Stimulated activated CD4-positive, alpha-beta T cell treated with anti-CD3 and anti-CD28 coated beads, Interleukin-1b, Interleukin-23, amount 100 ng/mL, for 4 hours (primary cell): Measurements from ENCODE around the gene CCL18.
"Not testable (repeated sequence)": the region's sequence is repeated elsewhere in the genome, so short reads cannot be mapped to it uniquely, and the experiment has no call there.

Source experiments
- DNase-seq, 2 donors: peaks; one replicate each; pipeline ENCODE4 v3.0.0-alpha.2; 2020; ENCODE audit warnings: low read depth in 2 of 2

Gene CCL18, protein sequence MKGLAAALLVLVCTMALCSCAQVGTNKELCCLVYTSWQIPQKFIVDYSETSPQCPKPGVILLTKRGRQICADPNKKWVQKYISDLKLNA

DNA sequence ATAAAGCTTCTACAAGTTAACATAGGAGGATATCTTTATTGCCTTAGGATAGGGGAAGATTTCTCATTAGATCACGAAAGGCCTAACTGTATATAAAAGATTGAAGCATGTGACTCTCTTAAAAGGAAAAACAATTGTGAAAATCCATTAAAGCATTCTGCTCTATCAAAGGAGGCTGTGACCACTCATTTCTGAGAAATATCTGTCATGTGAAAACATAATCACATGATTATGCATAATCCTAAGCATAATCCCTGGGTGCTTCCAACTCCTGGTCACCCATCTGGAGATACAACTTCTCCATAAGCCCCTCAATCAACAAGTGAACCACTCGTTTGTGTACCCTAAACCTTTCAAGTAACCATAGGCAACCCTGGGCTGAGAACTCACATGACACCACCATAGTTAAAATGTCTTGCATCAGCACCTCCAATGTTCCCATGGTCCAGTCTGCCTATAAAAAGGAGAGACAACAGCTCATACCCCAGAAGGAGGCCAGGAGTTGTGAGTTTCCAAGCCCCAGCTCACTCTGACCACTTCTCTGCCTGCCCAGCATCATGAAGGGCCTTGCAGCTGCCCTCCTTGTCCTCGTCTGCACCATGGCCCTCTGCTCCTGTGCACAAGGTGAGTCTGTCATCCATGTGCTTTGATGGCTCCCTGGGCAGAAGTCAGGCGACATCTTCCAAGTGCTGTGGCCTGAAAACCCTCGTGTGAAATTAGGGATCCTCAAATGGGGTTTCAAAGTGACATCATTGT, at the start of gene CCL18:
TSS of gene CCL18 (plus strand) at position 487 of the 756 bp plus-strand sequence. CDS start at position 558, 71 bp downstream.
- no peak for DNase-seq

DNA sequence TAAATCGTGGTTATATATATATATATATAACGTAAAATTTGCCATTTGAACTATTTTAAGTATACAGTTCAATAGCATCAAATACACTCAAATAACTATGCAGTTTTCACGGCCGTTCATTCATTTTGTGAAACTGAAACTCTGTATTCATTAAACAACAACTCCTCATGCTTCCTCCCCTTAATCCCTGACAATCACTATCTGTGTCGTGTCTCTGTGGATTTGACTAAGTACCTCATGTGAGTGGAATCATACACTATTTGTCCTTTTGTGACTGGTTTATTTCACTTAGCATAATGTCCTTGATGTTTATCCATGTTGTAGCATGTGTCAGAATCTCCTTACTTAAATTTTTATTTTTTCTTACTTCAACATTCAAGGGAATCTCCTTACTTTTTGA, 49.1 kb upstream of the CCL18 start:
- DNase-seq, result no peak

DNA sequence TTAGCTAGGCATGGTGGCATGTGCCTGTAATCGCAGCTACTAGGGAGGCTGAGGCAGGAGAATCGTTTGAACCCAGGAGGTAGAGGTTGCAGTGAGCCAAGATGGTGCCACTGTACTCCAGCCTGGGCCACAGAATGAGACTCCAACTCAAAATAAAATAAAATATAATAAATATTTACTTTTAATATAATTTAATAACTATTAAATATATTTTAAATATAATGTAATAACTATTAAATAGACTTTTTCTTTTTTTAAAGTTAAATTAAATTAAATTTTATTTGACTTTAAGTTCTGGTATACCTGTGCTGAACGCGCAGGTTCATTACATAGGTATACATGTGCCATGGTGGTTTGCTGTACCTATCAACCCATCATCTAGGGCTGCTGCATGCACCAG, 48.2 kb upstream of the CCL18 start:
- not testable (repeated sequence) for DNase-seq

- no peak for DNase-seq
Observed at GRCh38 chr17:36016555-36016954, 47.5 kb upstream of the CCL18 start.

DNA sequence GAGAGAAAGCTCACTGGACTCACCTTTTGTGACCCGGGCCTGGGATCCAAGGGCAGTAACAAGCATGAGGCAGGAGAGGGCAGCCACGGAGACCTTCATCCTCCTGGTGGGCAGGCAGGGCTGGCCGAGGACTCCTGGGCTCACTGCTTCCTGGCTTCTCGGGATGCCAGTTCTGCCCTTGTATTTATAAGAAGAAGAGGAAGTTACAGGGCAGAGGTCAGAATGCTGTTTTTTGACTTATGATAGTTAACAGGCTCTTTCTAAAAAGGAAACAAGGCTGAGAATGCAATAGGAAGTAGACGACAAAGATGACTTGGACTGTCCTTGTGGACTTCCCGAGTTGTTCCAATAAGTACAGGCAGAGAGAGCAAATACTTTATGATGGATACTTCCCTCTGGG, 46.3 kb upstream of the CCL18 start, which contains the start of gene CCL23:
TSS of gene CCL23 (minus strand) at position 174 of the 400 bp plus-strand sequence. CDS start at position 99, 75 bp downstream.
- DNase-seq, result no peak

- no peak for DNase-seq
Observed at GRCh38 chr17:36019423-36019822, 44.6 kb upstream of the CCL18 start.

- DNase-seq, result no peak
Observed at GRCh38 chr17:36024106-36024869, 39.8 kb upstream of the CCL18 start.

DNA sequence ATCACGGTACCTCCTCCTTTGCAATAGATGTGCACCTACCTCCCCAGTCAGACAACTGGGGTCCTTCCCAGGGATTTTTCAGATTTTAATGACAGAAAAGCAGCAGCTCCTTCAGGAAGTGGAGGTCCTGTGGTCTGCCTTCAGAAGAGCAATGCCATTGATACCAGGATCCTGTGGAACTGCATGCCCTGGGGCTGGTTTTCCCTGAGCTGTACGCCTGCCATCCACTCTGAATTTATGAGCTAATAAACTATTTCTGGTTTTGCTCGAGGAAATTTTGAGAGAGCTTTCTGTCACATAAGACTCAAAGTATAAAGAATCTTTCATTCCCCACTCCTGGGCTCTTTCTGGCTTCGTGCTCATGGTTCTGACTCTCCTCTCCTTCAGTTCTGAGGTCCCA, 36.3 kb upstream of the CCL18 start:
- DNase-seq, result no peak

DNA sequence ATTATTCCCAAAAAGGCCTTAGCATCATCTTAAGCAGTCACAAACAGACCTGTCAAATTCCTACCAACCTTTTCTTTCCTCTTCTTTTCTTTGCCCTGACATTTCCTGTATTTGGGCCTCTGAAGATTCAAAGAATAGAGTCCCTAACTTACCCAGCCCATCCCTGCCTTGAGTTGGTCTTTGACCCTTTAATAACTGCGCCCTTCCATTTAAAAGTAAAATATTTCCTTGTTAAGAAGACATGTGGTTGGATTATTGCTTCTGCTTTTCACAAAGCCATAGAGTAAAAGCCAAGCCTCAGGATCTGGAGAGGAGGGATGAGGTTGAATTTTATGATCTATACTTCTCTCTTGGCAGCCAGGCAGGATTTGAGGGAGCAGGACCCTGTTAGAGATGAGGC, 33.1 kb upstream of the CCL18 start:
- no peak for DNase-seq

GRCh38 chr17:36034127-36034526, 29.9 kb upstream of the CCL18 start:
- no peak for DNase-seq

DNA sequence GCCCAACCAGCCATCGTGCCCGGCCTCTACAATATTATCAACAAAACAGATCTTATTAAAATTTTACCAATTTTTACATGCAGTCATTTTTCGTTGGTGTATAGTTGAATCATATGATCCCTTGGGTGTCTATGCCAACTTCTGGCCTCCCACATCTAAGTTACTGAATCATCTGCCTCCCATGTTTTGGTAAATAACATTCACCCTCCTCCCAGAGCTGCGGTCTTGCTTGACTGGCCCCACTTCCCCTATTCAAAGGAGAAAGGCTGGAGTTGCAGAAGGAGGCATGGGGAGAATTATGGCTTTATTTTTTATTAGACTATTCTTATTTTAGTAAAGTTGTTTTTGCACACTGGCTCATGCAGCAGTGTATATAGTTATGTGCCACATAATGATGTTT, 27.8 kb upstream of the CCL18 start:
- no peak for DNase-seq

GRCh38 chr17:36048066-36048465, 16.0 kb upstream of the CCL18 start:
- DNase-seq, result no peak

- DNase-seq, result no peak
Observed at GRCh38 chr17:36049643-36050042, 14.4 kb upstream of the CCL18 start.

DNA sequence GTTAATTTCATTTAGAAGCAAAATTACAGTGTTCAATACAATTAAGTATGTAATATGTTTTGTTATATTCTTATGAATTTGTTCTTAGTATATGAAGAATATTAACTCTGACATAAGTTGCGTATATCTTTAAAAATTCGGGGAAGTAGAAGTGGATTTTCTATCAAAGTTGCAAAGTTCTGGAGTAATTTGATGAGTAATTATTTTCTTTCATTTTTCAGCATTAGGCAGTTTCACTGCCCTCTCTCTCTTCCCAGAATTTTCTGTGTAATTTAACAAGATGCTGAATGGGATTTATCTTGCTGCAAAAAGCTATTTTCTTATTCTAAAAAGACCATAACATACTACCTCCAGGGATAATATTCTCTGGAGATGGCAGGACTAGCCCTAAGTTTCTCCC, 8.9 kb upstream of the CCL18 start:
- DNase-seq, result no peak

DNA sequence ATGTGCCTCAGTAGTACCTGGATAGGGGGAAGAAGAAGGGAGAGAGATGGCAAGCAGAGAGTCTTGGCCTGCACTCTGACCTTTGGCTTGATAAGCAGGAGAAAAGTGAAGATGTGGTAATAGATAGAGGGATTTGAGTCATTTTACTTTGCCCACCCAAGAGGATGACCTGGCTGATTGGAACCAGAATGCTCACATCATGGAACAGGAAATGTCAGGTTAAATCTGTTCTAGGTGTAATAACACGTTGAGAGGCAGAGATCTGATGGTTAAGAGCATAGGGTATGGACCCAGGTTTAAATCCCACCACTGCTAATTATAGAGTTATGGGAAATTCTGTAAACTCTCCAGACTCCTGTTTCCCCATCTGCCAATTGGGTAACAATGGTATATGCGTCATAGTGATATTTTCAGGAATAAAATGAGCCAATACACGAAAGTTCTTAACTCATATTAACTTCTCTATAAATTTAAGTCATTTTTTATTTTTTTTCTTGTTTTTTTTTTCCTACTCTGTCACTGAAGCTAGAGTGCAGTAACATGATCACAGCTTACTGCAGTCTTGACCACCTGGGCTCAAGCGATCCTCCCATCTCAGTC, 8.1 kb upstream of the CCL18 start:
- DNase-seq, result no peak

DNA sequence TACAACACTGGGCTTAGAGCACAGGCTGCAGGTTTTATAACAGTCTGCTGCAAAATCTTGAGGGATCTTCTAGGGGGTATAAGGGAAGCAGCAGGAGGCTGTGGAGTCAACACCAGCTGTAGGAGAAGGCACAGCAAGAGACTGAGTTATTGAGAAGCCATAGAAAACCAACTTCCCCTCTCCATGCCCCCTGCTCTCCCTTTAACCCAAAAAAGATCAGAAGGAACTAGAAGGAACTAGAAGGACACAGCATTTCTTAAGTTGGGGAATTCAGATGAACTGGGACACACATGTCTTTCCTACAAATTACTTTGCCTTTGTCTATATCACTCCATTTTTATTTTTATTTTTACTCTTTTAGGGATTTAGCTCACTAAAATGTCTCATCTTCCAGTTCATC, 6.2 kb upstream of the CCL18 start:
- no peak for DNase-seq

DNA sequence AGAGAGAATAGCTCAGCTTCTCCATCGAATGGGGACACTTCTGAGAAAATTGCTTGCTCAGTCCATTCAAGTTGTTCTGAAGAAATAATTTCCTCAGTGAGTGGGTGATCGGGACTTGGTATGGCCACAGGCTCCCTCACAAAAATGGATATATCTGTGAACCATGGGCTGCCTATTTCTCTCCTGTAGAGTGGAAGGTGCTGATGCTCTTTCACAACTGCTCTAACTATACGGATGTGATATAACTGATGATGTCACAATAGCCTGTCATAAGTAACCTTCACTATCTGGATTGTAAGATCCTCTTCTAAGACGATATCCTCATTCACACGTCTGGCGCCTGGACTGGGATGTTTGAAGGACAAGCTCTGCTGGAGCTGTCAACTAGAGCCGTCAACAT, 4.7 kb upstream of the CCL18 start:
- no peak for DNase-seq

GRCh38 chr17:36060816-36061215, 3.3 kb upstream of the CCL18 start:
- DNase-seq, result no peak

- DNase-seq, result no peak
Observed at GRCh38 chr17:36066365-36066985, 2.4 kb downstream of the CCL18 start.

DNA sequence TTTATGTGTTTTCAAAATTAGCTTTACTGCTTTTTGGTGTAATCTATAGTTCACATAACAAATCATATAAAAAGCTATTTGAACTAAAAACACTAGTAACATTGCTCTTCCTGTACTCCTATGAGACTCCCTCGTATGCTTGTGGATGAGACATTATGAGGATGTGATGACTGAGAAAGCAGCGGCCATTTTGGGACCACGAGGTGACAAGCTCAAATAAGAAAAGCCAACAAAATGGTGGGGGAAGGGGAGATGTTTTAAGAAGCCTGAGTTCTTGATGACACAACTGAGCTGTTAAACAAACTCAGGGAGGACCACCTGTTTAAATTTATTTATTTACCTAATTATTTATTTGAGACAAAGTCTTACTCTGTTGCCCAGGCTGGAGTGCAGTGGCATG, 4.5 kb downstream of the CCL18 start:
- no peak for DNase-seq

DNA sequence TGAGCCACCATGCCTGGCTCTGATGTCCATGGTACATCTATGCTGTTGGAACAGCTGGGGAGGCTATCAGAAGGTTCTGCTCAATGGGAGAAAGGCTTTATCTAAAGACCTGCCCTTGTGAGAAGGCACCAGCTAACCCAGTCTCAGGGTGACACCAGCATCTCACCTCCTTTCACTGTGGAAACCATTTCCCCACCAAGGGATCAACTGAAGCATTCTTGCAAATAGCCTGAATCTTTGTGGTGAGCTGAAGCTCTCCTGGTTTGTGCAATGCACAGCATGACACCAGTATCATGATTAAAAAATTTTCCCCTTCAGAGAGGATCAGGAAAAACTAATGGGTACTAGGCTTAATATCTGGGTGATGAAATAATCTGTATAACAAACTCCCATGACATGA, 5.1 kb downstream of the CCL18 start:
- DNase-seq, result no peak

DNA sequence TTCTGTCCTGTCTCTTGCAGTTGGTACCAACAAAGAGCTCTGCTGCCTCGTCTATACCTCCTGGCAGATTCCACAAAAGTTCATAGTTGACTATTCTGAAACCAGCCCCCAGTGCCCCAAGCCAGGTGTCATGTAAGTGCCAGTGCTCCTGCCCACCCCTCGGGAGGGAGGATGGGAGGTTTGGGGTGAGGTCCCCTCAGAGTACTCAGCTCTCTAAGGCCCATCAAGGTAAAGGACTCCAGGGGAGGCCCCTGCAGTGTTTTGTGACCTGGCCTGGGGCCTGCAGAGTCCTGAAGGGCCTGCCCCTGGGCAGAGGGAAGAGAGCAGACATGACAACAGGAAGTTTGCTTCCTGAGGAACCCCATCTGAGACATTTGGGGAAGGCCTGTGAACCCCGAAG, 6.4 kb downstream of the CCL18 start:
- DNase-seq, result no peak
